A673 (cell line): ENCODE results near the gene TMEM63A.

ENCODE experiments used
- CTCF ChIP-seq: fragments of 300-800, 200-600 bp; sonication (generic); conservative IDR thresholded peaks from 2 replicates; pipeline ENCODE4 v1.5.1; 2017; ENCODE audit warnings: low read depth, mild to moderate bottlenecking, antibody characterized with exemption, low read length, moderate library complexity, mixed read lengths
- EZH2 ChIP-seq: fragments of 200-600 bp; sonication (generic); IDR thresholded peaks from 2 replicates; pipeline ENCODE4 v1.6.1; 2017; ENCODE audit warnings: borderline replicate concordance, low read depth, mild to moderate bottlenecking, mixed read lengths, antibody characterized with exemption, low read length; ENCODE audit not compliant: poor library complexity, severe bottlenecking

- no peak for TF ChIP-seq CTCF
- TF ChIP-seq EZH2, result no peak
These were observed 10.7 kb downstream of the TMEM63A start for GRCh38 chr1:225871359-225872074.
